ENCODE data around the gene KRTAP2-4. TPM values are rescaled to one million over a fixed set of nuclear protein-coding genes. Genes with fewer than 3 reads are reported as not detected.

Gene KRTAP2-4, protein sequence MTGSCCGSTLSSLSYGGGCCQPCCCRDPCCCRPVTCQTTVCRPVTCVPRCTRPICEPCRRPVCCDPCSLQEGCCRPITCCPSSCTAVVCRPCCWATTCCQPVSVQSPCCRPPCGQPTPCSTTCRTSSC
- total RNA-seq: not detected in 2 replicates

DNA sequence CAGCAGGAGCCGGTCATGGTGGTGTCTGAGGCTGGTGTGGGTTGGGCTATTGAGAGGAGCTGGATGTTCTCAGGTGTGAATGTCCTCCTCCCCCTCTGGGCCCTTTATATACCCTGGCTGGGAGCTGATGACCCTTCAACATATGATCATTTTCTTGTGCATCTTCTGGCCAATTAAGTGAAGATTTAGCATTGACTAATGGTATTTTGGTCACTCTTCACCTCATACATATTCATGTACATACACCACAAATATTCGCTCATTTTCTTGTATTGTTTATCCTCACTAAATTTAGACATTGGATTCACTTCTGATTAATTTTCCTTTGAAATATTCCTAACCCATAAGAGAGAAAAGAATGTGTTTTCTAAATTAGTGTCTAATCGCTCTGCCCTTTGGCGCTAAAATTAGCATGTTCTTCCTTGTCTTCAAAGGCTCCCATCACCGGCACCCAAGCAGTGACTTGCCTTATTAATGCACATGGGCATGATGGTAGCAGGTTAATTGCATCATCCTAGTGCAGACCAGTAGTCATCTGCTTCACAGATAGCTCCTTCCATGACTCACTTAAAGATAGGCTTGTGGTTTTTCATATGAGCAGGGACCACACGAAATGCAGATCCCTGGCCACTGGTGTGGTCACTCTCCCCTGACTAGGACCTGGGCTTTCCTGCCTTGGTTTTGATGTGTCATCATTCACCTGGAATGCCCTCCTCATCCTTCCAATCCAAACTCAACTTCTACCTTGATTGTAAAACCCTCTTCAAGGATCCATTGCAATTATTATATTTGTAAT is at the start of gene KRTAP2-4:
TSS of gene KRTAP2-4 (minus strand) at position 51 of the 796 bp plus-strand sequence. CDS start at position 17, 34 bp downstream.

DNA sequence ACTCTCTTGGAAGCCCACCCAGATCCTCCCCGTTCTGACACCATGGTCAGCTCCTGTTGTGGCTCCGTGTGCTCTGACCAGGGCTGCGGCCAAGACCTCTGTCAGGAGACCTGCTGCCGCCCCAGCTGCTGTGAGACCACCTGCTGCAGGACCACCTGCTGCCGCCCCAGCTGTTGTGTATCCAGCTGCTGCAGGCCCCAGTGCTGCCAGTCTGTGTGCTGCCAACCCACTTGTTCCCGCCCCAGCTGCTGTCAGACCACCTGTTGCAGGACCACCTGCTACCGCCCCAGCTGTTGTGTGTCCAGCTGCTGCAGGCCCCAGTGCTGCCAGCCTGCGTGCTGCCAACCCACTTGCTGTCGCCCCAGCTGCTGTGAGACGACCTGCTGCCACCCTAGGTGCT is 39.7 kb upstream of the KRTAP2-4 start, which contains the start of gene KRTAP4-9:
TSS of gene KRTAP4-9 (plus strand) at position 43 of the 400 bp plus-strand sequence. CDS start at position 43, 0 bp downstream.

DNA sequence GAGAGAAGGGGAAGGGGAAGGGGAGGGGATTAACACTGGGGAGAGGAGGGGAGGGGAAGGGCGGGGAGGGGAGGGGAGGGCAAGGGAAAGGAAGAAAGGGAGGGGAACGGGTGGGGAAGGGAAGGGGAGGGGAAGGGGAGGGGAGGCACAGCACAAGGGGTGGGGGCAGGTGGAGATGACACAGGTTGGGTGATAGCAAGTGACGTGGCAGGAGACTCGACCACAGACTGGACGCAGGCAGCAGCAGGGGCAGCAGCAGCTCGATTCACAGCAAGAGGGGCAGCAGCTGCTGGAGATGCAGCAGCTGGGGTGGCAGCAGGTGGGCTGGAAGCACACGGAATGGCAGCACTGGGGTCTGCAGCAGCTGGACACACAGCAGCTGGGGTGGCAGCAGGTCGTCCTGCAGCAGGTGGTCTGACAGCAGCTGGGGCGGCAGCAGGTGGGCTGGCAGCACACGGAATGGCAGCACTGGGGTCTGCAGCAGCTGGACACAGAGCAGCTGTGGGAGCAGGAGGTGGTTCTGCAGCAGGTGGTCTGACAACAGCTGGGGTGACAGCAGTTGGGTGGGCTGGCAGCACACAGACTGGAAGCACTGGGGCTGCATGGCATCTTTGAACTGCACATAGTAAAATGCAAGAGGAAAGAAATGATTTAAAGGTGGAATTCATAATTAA is 36.0 kb upstream of the KRTAP2-4 start, which contains the start of gene KRTAP4-16:
TSS of gene KRTAP4-16 (minus strand) at position 624 of the 674 bp plus-strand sequence. CDS start at position 624, 0 bp downstream.

DNA sequence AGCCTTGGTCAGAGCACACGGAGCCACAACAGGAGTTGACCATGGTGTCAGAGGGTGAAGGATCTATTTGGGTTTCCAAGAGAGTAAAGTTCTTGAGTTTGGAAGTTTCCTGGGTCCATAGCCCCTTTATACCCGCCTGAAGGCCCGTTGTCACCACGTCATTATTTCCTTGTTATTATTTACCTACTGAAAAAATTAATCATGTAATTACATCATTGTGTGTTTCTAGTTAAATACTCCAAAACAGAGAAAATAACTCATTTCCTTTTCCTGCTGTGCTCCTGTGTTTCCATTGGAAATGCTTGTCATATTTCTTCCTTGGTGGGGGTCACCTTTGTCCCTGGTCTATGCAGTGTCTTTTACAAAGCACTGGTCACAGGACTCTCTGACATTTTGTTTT is 32.4 kb upstream of the KRTAP2-4 start, which contains the start of gene KRTAP4-8:
TSS of gene KRTAP4-8 (minus strand) at position 101 of the 400 bp plus-strand sequence. CDS start at position 43, 58 bp downstream.

DNA sequence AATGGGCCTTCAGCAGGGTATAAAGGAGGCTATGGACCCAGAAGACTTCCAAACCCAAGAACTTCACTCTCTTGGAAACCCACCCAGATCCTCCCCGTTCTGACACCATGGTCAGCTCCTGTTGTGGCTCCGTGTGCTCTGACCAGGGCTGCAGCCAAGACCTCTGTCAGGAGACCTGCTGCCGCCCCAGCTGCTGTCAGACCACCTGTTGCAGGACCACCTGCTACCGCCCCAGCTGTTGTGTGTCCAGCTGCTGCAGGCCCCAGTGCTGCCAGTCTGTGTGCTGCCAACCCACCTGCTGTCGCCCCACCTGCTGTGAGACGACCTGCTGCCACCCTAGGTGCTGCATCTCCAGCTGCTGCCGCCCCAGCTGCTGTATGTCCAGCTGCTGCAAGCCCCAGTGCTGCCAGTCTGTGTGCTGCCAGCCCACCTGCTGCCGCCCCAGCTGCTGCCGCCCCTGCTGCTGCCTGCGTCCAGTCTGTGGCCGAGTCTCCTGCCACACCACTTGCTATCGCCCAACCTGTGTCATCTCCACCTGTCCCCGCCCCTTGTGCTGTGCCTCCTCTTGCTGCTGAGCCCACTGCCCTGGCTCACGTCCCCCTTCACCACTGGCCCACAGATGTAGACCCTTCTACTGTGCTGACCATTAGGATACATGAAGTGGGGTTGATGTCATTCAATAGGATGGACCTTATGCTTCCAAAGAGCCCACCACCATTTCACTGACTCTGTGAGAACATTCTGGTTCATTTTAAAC is 18.6 kb upstream of the KRTAP2-4 start, which contains the start of gene KRTAP4-7:
TSS of gene KRTAP4-7 (plus strand) at position 51 of the 757 bp plus-strand sequence. CDS start at position 108, 57 bp downstream.

DNA sequence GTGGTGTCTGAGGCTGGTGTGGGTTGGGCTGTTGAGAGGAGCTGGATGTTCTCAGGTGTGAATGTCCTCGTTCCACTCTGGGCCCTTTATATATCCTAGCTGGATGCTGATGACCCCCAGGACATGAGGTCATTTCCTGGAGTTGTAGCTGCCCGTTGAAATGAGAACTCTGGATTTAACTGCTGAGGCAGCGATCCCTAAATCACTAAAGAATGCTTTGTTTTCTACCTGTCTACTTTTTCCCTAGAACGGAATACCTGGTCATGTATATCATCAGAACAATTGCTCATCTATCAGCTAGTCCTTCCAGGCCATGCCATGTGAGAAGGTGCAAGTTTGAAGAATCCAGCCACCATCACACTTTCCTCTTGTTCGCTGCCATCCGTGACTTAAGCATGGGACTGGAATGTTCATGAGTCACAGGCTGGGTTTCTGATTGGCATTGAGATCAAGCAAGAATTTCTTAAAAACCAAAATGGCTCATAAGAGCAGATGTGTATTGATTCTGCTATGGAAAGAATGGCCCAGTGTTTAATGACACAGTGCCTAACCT is 5.6 kb downstream of the KRTAP2-4 start, which contains the start of gene KRTAP2-3:
TSS of gene KRTAP2-3 (minus strand) at position 63 of the 553 bp plus-strand sequence. CDS start 64 bp downstream, outside the sequence.

DNA sequence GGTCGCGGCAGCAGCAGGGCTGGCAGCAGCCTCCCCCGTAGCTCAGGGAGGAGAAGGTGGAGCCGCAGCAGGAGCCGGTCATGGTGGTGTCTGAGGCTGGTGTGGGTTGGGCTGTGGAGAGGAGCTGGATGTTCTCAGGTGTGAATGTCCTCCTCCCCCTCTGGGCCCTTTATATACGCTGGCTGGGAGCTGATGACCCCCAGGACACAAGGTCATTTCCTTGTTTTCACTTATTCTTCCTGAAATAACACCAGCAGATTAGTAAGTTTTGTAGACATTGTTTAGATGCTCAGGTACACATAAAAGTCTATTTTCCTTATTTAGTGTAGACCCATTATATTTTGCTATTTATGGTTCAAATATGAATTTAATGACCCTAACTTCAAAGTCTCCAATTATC is 10.5 kb downstream of the KRTAP2-4 start, which contains the start of gene KRTAP2-2:
TSS of gene KRTAP2-2 (minus strand) at position 101 of the 400 bp plus-strand sequence. CDS start at position 82, 19 bp downstream.

DNA sequence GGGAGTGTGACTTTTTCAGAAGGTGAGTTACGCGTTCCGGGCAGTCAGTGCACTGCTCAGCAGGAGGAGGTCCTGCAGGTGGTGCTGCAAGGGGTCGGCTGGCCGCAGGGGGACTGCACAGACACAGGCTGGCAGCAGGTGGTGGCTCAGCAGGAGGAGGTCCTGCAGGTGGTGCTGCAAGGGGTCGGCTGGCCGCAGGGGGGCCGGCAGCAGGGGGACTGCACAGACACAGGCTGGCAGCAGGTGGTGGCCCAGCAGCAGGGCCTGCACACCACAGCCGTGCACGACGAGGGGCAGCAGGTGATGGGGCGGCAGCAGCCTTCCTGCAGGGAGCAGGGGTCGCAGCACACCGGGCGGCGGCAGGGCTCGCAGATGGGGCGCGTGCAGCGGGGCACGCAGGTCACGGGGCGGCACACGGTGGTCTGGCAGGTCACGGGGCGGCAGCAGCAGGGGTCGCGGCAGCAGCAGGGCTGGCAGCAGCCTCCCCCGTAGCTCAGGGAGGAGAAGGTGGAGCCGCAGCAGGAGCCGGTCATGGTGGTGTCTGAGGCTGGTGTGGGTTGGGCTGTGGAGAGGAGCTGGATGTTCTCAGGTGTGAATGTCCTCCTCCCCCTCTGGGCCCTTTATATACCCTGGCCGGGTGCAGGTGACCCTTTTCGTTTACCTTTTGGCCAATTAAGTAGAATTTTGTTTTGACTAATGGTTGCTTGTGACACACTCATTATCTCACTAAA is 18.8 kb downstream of the KRTAP2-4 start, which contains the start of gene KRTAP2-1:
TSS of gene KRTAP2-1 (minus strand) at position 582 of the 731 bp plus-strand sequence. CDS start at position 533, 49 bp downstream.

DNA sequence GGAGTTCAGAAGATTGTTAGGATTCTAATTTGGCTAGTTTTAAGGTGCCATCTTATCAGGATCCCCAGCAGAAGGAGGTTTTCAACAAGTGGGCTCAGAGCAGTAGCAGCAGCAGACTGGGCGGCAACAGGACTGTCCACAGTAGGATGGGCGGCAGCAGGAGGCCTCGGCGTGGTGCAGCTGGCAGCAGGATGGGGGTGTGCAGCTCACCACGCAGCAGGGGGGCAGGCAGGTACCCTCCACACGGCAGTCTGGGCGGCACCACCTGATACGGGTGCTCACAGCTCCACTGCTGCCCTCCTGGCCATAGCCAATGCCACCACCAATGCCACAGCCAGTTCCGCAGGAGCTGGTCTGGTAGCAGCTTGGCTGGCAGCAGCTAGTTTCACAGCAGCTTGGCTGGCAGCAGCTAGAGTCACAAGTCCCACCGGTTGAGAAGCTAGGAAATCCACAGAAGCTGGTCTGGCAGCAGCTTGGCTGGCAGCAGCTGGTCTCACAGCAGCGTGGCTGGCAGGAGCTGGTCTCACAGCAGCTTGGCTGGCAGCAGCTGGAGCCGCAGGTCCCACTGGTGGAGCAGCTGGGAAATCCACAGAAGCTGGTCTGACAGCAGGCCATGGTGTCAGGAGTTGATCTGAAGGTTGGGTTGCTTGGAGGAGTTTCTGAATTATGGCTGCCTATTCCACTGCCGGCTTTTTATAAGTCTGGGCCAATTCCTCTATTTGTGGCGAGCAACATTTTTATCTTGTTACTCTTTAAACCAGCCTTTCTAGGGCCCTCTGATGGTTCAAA is 24.7 kb downstream of the KRTAP2-4 start, which contains the start of gene KRTAP1-1:
TSS of gene KRTAP1-1 (minus strand) at position 668 of the 789 bp plus-strand sequence. CDS start at position 615, 53 bp downstream.

DNA sequence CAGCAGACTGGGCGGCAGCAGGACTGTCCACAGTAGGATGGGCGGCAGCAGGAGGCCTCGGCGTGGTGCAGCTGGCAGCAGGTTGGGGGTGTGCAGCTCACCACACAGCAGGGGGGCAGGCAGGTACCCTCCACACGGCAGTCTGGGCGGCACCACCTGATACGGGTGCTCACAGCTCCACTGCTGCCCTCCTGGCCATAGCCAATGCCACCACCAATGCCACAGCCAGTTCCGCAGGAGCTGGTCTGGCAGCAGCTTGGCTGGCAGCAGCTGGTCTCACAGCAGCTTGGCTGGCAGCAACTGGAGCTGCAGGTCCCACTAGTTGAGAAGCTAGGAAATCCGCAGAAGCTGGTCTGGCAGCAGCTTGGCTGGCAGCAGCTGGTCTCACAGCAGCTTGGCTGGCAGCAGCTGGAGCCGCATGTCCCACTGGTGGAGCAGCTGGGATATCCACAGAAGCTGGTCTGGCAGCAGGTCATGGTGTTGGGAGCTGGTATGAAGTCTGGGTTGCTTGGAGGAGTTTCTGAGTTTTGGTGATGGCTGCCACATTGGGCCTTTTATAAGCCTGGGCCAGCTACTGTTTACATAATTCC is 31.2 kb downstream of the KRTAP2-4 start, which contains the start of gene KRTAP1-3:
TSS of gene KRTAP1-3 (minus strand) at position 529 of the 590 bp plus-strand sequence. CDS start at position 476, 53 bp downstream.

DNA sequence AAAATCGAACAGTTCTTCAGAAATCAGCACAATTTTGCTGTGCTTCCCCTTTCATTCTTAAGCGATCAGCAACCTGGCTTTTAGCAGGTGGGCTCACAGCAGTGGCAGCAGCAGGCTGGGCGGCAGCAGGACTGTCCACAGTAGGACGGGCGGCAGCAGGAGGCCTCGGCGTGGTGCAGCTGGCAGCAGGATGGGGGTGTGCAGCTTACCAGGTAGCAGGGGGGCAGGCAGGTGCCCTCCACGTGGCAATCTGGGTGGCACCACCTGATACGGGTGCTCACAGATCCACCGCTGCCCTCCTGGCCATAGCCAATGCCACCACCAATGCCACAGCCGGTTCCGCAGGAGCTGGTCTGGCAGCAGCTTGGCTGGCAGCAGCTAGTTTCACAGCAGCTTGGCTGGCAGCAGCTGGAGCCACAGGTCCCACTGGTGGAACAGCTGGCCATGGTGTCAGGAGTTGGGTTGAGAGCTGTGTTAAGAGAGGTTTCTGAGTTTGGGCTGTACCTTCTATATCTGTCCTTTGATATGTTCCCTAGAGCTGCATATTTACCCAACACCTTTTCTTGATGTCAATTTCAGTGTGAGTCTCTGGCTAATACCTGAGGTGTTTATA is 35.9 kb downstream of the KRTAP2-4 start, which contains the start of gene KRTAP1-4:
TSS of gene KRTAP1-4 (minus strand) at position 563 of the 613 bp plus-strand sequence. CDS start at position 446, 117 bp downstream.

DNA sequence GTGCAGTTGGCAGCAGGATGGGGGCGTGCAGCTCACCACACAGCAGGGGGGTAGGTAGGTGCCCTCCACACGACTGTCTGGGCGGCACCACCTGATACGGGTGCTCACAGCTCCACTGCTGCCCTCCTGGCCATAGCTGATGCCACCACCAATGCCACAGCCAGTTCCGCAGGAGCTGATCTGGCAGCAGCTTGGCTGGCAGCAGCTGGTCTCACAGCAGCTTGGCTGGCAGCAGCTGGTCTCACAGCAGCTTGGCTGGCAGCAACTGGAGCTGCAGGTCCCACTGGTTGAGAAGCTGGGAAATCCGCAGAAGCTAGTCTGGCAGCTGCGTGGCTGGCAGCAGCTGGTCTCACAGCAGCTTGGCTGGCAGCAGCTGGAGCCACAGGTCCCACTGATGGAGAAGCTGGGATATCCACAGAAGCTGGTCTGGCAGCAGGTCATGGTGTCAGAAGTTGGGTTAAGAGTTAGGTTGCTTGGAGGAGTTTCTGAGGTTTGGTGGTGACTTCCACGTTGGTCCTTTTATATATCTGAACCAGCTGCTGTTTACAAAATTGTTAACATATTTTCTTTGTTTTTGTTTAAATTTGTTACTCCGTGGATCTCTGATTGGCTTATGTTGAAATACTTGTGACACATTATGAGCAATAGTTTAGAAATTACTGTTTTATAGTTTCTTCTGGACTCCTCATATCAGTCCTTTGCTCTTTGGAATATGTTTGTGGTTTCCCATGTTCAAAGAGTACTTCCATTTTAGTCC is 38.8 kb downstream of the KRTAP2-4 start, which contains the start of gene KRTAP1-5:
TSS of gene KRTAP1-5 (minus strand) at position 494 of the 757 bp plus-strand sequence. CDS start at position 441, 53 bp downstream.

Other genes with a start within 250 kb of the KRTAP2-4 start
- gene KRT10, start 243.3 kb downstream of the KRTAP2-4 start, total RNA-seq: 3.1 and 3.5 TPM in 2 replicates
- gene KRT12, start 198.7 kb downstream of the KRTAP2-4 start, total RNA-seq: 0.43 TPM in 1 of 2 replicates, not detected in the other
- gene KRT20, start 180.6 kb downstream of the KRTAP2-4 start, total RNA-seq: not detected in 2 replicates
- 0.22 TPM in 1 of 2 replicates, not detected in the other for gene KRT23, start 128.2 kb downstream of the KRTAP2-4 start, total RNA-seq
- 0.43 TPM in 1 of 2 replicates, not detected in the other for gene KRT39, start 98.9 kb downstream of the KRTAP2-4 start, total RNA-seq
- gene KRT40, start 81.6 kb downstream of the KRTAP2-4 start, total RNA-seq: 0.14 TPM in 1 of 2 replicates, not detected in the other
- gene KRTAP3-3, start 71.7 kb downstream of the KRTAP2-4 start, total RNA-seq: not detected in 2 replicates
- gene KRTAP3-2, start 66.0 kb downstream of the KRTAP2-4 start, total RNA-seq: not detected in 2 replicates
- gene KRTAP3-1, start 56.8 kb downstream of the KRTAP2-4 start, total RNA-seq: not detected in 2 replicates
- gene KRTAP1-5, start 38.7 kb downstream of the KRTAP2-4 start, total RNA-seq: 1.5 and 14.2 TPM in 2 replicates
- not detected in 2 replicates for gene KRTAP1-4, start 35.7 kb downstream of the KRTAP2-4 start, total RNA-seq
- not detected in 2 replicates for gene KRTAP1-3, start 31.0 kb downstream of the KRTAP2-4 start, total RNA-seq
- not detected in 2 replicates for gene KRTAP1-1, start 24.4 kb downstream of the KRTAP2-4 start, total RNA-seq
- gene KRTAP2-1, start 18.6 kb downstream of the KRTAP2-4 start, total RNA-seq: not detected in 2 replicates
- gene KRTAP2-2, start 10.6 kb downstream of the KRTAP2-4 start, total RNA-seq: not detected in 2 replicates
- gene KRTAP2-3, start 5.8 kb downstream of the KRTAP2-4 start, total RNA-seq: 0.72 TPM in 1 of 2 replicates, not detected in the other
- gene KRTAP4-7, start 18.3 kb upstream of the KRTAP2-4 start, total RNA-seq: not detected in 2 replicates
- gene KRTAP4-8, start 32.3 kb upstream of the KRTAP2-4 start, total RNA-seq: not detected in 2 replicates
- gene KRTAP4-16, start 36.3 kb upstream of the KRTAP2-4 start, total RNA-seq: not detected in 2 replicates
- gene KRTAP4-9, start 39.5 kb upstream of the KRTAP2-4 start, total RNA-seq: not detected in 2 replicates
- not detected in 2 replicates for gene KRTAP4-11, start 52.5 kb upstream of the KRTAP2-4 start, total RNA-seq
- gene KRTAP4-12, start 58.3 kb upstream of the KRTAP2-4 start, total RNA-seq: not detected in 2 replicates
- not detected in 2 replicates for gene KRTAP4-6, start 74.7 kb upstream of the KRTAP2-4 start, total RNA-seq
- not detected in 2 replicates for gene KRTAP4-5, start 83.9 kb upstream of the KRTAP2-4 start, total RNA-seq
- gene KRTAP4-4, start 94.9 kb upstream of the KRTAP2-4 start, total RNA-seq: not detected in 2 replicates
- not detected in 2 replicates for gene KRTAP4-3, start 102.3 kb upstream of the KRTAP2-4 start, total RNA-seq
- gene KRTAP4-2, start 112.3 kb upstream of the KRTAP2-4 start, total RNA-seq: not detected in 2 replicates
- not detected in 2 replicates for gene KRTAP4-1, start 119.0 kb upstream of the KRTAP2-4 start, total RNA-seq
- gene KRTAP9-1, start 124.0 kb upstream of the KRTAP2-4 start, total RNA-seq: not detected in 2 replicates
- not detected in 2 replicates for gene KRTAP9-2, start 160.8 kb upstream of the KRTAP2-4 start, total RNA-seq
- not detected in 2 replicates for gene KRTAP9-3, start 166.6 kb upstream of the KRTAP2-4 start, total RNA-seq
- not detected in 2 replicates for gene KRTAP9-8, start 172.1 kb upstream of the KRTAP2-4 start, total RNA-seq
- gene KRTAP9-4, start 183.8 kb upstream of the KRTAP2-4 start, total RNA-seq: not detected in 2 replicates
- not detected in 2 replicates for gene KRTAP9-9, start 189.5 kb upstream of the KRTAP2-4 start, total RNA-seq
- gene KRTAP9-6, start 199.5 kb upstream of the KRTAP2-4 start, total RNA-seq: not detected in 2 replicates
- gene KRTAP9-7, start 209.8 kb upstream of the KRTAP2-4 start, total RNA-seq: not detected in 2 replicates
- gene KRTAP29-1, start 237.0 kb upstream of the KRTAP2-4 start, total RNA-seq: not detected in 2 replicates
- not detected in 2 replicates for gene KRTAP16-1, start 243.4 kb upstream of the KRTAP2-4 start, total RNA-seq
- not detected in 2 replicates for gene KRTAP17-1, start 249.8 kb upstream of the KRTAP2-4 start, total RNA-seq

Measured in placental pericyte (primary cell).